GM12875 (cell line): ENCODE data around the gene DPP10.

Experiments used
- H3K4me3 ChIP-seq: one replicate; pipeline ENCODE4 v1.5.1; 2011; ENCODE audit warnings: low read depth, low read length, control low read depth
- TF ChIP-seq, protein P1 (sequence below): IDR thresholded peaks from 2 replicates; pipeline ENCODE4 v1.5.1; 2011; ENCODE audit warnings: low read depth, mild to moderate bottlenecking, control low read depth, inconsistent platforms, low read length, moderate library complexity, borderline replicate concordance; ENCODE audit not compliant: insufficient read depth

DPP10 gene

DNA sequence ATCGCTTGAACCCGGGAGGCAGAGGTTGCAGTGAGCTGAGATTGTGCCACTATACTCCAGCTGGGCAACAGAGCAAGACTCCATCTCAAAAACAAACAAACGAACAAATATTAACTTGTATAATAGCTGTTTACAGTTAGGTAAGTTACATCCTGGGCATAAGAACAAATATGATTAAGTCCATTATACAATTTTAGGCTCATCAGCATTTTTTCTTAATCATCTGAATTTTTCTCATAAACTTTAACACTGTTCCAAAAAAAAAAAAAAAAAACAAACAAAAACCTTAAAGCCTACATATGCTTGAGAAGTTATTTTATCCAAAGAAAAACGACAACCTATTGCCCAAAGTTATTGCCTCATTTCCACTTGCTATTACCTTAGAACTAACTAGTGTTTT lies 1042.5 kb downstream of the DPP10 start:
- TF ChIP-seq, protein P1, sequence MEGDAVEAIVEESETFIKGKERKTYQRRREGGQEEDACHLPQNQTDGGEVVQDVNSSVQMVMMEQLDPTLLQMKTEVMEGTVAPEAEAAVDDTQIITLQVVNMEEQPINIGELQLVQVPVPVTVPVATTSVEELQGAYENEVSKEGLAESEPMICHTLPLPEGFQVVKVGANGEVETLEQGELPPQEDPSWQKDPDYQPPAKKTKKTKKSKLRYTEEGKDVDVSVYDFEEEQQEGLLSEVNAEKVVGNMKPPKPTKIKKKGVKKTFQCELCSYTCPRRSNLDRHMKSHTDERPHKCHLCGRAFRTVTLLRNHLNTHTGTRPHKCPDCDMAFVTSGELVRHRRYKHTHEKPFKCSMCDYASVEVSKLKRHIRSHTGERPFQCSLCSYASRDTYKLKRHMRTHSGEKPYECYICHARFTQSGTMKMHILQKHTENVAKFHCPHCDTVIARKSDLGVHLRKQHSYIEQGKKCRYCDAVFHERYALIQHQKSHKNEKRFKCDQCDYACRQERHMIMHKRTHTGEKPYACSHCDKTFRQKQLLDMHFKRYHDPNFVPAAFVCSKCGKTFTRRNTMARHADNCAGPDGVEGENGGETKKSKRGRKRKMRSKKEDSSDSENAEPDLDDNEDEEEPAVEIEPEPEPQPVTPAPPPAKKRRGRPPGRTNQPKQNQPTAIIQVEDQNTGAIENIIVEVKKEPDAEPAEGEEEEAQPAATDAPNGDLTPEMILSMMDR: no peak
- H3K4me3 ChIP-seq: no peak overlapping the region

DNA sequence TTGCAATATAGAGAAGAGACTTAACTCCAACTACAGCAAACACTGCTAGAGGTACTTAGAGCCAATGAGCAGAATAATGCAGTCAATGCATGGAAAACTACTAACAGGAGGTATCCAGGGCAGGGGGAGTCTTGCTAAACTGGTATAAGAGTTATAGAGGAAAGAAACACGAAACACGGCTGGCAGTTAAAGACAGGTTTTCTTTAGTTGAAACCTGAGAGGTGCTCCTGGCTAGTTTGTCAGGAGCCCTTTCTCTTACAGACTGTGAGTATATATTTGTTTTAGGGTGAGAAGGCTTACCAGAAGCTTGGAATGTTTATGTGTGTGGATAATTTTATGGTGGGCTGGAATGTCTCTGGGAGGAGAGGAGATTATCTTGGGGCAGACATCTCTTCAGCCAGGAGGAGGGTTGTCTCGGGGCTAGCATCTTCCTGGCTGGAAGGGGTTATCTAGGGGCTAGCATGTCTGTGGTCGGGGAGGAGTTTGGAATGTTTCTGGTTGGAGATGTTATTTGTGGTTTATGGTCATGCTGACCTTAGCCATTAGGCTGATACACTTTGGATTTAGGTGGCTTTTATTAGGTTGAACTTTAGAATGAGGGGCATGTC lies 1048.8 kb downstream of the DPP10 start:
- TF ChIP-seq, protein P1: no peak
- H3K4me3 ChIP-seq: no peak overlapping the region

DNA sequence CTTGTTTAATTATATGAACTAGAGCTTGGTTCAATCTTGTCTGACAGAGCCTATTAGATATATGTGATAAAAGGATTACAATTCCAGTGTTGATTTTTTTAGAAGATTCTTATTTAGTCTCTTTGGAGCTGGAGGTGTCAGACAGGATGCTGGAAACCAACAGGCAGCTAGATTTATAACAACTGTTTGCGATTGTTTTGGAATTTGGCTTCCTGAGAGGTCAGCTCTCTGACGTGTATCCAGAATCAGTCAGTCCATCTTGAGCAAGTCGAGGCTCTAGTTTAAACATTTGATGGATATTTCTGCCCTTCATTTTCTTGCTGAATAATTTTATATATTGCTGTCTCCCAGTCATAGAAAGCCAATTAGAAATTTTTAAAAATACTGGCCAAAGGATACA lies 1062.9 kb downstream of the DPP10 start:
- H3K4me3 ChIP-seq: no peak overlapping the region
- TF ChIP-seq, protein P1: no peak

DNA sequence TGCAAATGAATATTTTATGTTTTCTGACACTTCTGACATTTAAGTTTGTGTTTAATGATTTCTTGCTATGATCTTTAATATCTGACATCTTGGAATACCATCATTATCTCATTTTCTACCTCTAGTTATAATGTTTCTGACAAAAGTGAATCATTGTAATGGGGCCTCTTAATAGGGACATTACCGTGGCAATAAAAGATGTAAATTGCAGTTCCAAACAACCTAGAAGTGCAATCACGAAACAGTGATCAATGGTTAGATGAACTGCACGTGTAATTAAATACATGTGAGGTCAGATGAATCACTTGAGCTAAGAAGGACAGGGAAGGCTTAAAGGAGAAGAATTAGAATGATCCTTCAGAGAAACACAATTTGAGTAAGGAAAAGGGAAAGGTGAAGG lies 1078.3 kb downstream of the DPP10 start:
- TF ChIP-seq, protein P1: no peak

DNA sequence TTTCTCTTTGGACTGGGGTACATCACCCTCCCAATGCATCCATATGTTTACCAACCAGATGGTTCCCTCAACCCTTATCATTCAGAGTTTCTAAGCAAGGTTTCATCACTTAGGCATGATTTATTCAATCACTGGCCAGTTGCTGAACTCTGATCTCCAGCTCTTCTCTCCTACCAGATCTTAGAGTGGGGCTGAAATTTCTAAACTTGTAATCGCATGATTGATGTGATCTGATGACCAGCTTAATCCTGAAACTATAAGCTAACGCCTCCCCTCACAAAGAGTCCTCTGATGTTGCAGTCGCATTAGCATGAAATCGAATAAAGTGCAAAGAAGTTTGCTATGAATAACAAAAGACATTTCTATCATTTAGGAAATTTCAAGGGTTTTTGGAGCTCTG lies 1082.0 kb downstream of the DPP10 start:
- TF ChIP-seq, protein P1: no peak
- no peak overlapping the region for H3K4me3 ChIP-seq

More for the DNA sequence above, 1078.3 kb downstream of the DPP10 start:
- no peak overlapping the region for H3K4me3 ChIP-seq

DNA sequence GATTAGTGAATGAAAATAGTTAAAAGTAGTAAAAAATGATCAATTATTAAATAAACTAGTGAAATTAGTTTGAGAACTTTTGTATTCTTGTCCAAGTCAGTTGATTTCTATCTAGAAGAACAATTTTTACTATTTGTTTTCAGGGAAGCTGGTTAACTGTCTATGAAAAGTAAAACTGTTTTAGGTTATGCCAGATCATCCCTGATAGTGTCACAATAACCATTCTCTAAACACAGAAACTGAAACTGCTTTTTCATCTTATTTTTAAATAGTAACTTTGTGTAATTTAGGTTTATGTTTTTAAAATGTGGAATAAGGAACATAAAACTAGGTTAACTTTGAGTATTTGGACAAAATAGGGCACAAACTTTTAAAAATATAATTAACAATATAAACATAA lies 1087.2 kb downstream of the DPP10 start:
- H3K4me3 ChIP-seq: no peak overlapping the region
- TF ChIP-seq, protein P1: no peak

DNA sequence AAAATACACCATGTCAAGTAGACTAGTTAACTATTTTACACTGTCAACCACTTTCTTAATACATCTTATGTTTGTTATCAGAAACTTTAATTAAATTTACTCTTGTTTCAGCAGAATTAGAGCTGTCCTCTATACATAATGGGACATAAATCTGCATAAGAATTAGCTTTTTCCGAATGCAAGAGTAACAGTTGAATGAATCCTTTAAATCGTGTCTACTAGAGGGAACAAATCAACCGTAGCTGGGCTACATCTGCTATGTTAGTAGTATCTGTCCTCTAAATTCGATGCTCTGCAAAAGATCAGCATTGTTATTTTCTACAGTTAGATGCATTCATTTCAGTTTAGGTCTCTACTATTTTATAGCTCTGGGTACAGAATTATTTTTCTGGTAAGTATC lies 1090.6 kb downstream of the DPP10 start:
- H3K4me3 ChIP-seq: no peak overlapping the region
- TF ChIP-seq, protein P1: no peak
